Measurements from ENCODE around the gene MIPEP.

GRCh38 chr13:23842406-23842805, 46.8 kb downstream of the MIPEP start:
- TF ChIP-seq POLR2A (IDR thresholded peaks at IDR 0.05) (no peak), CTCF (IDR thresholded peaks at IDR 0.05) (no peak)

Data from thyroid gland (tissue), 4 donors.